Measurements from ENCODE around the gene PTGS2. TPM values are rescaled to one million over a fixed set of nuclear protein-coding genes. Genes with fewer than 3 reads are reported as not detected.
"Not testable (repeated sequence)": the region's sequence is repeated elsewhere in the genome, so short reads cannot be mapped to it uniquely, and the experiment has no call there.

PTGS2 gene
- total RNA-seq, 1 experiment from 2014 or later, result 0.20 TPM

DNA sequence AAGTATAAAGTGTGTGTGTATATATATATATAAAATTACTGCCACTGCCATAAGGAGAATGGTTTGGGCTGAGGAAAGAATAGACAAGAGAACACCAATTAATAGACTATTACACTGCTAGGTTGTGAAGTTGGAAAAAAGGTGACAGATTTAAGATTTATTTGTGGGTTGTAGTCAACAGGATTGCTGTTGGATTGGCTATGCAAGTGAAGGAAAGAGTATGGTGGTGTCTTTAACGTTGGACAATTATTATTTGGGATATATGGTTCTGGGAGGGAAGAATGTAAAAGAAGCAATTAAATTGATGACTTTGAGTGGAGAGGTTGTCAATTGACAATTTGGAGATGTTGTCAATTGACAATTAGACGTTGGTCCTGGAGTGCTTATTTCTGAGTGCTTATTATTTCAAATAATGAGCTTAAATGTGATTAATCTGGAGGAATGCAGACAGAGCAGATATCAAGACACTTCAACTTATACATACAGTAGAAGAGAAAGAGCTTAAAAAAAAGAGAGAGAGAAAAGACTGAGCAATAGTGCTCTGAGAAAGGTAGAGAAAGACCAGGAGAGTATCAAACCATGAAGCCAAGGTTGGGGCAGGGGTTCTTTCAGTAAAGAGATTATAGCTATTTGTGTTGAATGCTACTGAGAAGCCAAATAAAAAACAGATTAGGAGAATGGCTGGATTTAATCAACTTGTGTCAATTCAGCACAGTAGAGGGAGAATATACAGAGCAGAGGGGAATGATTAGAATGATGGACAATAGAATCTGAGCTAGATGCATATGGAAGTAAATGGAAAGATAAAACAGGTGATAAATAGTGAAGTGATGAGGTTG is 9.7 kb downstream of the PTGS2 start (continued):
- TF ChIP-seq RELA (CRISPR knock-in tag; IDR thresholded peaks at IDR 0.05; ENCODE audit: borderline replicate concordance) (no peak), ZNF416 (CRISPR knock-in tag; IDR thresholded peaks at IDR 0.05) (no peak), GABPB1 (CRISPR knock-in tag; IDR thresholded peaks at IDR 0.05) (no peak), SMAD4 (CRISPR knock-in tag; IDR thresholded peaks at IDR 0.05) (no peak), TEAD4 (CRISPR knock-in tag; IDR thresholded peaks at IDR 0.05) (no peak), GRHL2 (CRISPR knock-in tag; IDR thresholded peaks at IDR 0.05; ENCODE audit: insufficient replicate concordance, severe bottlenecking) (no peak), ZNF219 (CRISPR knock-in tag; IDR thresholded peaks at IDR 0.05; ENCODE audit: borderline replicate concordance) (no peak)
- TF ChIP-seq, protein P1, sequence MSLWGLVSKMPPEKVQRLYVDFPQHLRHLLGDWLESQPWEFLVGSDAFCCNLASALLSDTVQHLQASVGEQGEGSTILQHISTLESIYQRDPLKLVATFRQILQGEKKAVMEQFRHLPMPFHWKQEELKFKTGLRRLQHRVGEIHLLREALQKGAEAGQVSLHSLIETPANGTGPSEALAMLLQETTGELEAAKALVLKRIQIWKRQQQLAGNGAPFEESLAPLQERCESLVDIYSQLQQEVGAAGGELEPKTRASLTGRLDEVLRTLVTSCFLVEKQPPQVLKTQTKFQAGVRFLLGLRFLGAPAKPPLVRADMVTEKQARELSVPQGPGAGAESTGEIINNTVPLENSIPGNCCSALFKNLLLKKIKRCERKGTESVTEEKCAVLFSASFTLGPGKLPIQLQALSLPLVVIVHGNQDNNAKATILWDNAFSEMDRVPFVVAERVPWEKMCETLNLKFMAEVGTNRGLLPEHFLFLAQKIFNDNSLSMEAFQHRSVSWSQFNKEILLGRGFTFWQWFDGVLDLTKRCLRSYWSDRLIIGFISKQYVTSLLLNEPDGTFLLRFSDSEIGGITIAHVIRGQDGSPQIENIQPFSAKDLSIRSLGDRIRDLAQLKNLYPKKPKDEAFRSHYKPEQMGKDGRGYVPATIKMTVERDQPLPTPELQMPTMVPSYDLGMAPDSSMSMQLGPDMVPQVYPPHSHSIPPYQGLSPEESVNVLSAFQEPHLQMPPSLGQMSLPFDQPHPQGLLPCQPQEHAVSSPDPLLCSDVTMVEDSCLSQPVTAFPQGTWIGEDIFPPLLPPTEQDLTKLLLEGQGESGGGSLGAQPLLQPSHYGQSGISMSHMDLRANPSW (CRISPR knock-in tag; conservative IDR thresholded peaks at IDR 0.05; ENCODE audit: low read depth), result no peak

DNA sequence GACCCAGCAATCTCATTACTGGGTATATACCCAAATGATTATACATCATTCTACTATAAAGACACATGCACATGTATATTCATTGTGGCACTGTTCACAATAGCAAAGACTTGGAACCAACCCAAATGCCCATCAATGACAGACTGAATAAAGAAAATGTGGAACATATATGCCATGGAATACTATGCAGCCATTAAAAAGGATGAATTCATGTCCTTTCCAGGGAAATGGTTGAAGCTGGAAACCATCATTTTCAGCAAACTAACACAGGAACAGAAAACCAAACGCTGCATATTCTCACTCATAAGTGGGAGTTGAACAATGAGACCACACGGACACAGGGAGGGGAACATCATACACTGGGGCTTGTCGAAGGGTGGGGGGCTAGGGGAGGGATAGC is 10.4 kb downstream of the PTGS2 start:
- H3K4me1 Mint-ChIP-seq; POLR2A ChIA-PET; H3K27me3 Mint-ChIP-seq (ENCODE audit: low read depth); CTCF ChIA-PET; H3K27ac Mint-ChIP-seq; ATAC-seq; H3K9me3 Mint-ChIP-seq; DNase-seq (ENCODE audit: low spot score); H3K4me3 Mint-ChIP-seq; H3K36me3 Mint-ChIP-seq: not testable (repeated sequence)

DNA sequence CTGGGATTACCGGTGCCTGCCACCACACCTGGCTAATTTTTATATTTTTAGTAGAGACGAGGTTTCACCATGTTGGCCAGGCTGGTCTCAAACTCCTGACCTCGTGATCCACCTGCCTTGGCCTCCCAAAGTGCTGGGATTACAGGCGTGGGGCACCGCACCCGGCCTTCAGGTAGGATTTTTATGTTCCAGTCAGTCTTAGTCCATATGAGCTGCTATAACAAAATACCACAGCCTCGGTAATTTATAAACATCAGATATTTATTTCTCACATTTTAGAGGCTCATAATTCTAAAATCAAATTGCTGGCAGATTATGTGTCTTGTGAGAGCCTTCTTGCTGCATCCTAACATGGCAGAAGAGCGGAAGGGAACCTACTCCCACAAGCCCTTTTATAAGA is 16.0 kb downstream of the PTGS2 start:
- ATAC-seq; POLR2A ChIA-PET; H3K27ac Mint-ChIP-seq; DNase-seq (ENCODE audit: low spot score); H3K4me3 Mint-ChIP-seq; H3K27me3 Mint-ChIP-seq (ENCODE audit: low read depth); H3K36me3 Mint-ChIP-seq; CTCF ChIA-PET: not testable (repeated sequence)
- Mint-ChIP-seq H3K9me3 (peaks cover 15% of the 10 kb centered on the region), H3K4me1 (peaks cover 12% of the 10 kb centered on the region)

DNA sequence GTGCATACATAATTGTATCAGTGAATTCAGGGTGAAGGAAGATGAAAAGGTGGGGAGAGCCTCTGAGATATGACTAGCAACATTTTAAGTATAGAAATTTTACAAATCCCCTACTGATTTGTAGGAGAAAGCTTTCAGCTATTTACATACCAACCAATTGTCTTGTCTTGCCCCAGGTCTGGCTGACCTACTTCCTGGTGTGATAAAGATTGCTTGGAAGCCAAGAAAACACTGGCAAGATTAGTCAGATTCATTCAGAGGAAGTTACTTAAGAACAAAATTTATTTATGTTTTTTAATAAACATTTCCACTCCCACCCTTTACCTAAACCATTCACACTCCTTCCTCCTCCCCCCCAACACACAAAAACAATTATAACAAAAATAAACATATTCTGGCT is 17.5 kb downstream of the PTGS2 start:
- H3K27ac Mint-ChIP-seq, result 0 out of 2 replicates have a peak overlapping the region, but pooled peaks have one; percentile 29
- CTCF ChIA-PET, result no interaction called here
- H3K27me3 Mint-ChIP-seq (ENCODE audit: low read depth), result no peaks in the 10 kb centered on the region

More for the DNA sequence above, 17.5 kb downstream of the PTGS2 start:
- Mint-ChIP-seq H3K9me3 (peaks cover 11% of the 10 kb centered on the region), H3K4me1 (peaks cover 12% of the 10 kb centered on the region), H3K4me3 (no peak overlapping the region), H3K36me3 (peaks cover 4% of the 10 kb centered on the region)
- POLR2A ChIA-PET, result no interaction called here
- TF ChIP-seq, protein P2, sequence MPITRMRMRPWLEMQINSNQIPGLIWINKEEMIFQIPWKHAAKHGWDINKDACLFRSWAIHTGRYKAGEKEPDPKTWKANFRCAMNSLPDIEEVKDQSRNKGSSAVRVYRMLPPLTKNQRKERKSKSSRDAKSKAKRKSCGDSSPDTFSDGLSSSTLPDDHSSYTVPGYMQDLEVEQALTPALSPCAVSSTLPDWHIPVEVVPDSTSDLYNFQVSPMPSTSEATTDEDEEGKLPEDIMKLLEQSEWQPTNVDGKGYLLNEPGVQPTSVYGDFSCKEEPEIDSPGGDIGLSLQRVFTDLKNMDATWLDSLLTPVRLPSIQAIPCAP (CRISPR knock-in tag; IDR thresholded peaks at IDR 0.05), result no peak
- no peak for TF ChIP-seq FOXJ3 (CRISPR knock-in tag; IDR thresholded peaks at IDR 0.05; ENCODE audit: borderline replicate concordance)
- TF ChIP-seq, protein P3, sequence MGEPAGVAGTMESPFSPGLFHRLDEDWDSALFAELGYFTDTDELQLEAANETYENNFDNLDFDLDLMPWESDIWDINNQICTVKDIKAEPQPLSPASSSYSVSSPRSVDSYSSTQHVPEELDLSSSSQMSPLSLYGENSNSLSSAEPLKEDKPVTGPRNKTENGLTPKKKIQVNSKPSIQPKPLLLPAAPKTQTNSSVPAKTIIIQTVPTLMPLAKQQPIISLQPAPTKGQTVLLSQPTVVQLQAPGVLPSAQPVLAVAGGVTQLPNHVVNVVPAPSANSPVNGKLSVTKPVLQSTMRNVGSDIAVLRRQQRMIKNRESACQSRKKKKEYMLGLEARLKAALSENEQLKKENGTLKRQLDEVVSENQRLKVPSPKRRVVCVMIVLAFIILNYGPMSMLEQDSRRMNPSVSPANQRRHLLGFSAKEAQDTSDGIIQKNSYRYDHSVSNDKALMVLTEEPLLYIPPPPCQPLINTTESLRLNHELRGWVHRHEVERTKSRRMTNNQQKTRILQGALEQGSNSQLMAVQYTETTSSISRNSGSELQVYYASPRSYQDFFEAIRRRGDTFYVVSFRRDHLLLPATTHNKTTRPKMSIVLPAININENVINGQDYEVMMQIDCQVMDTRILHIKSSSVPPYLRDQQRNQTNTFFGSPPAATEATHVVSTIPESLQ (CRISPR knock-in tag; IDR thresholded peaks at IDR 0.05), result no peak
- no peak for TF ChIP-seq TEAD4 (CRISPR knock-in tag; IDR thresholded peaks at IDR 0.05)
- TF ChIP-seq, protein P4, sequence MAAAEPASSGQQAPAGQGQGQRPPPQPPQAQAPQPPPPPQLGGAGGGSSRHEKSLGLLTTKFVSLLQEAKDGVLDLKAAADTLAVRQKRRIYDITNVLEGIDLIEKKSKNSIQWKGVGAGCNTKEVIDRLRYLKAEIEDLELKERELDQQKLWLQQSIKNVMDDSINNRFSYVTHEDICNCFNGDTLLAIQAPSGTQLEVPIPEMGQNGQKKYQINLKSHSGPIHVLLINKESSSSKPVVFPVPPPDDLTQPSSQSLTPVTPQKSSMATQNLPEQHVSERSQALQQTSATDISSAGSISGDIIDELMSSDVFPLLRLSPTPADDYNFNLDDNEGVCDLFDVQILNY (CRISPR knock-in tag; IDR thresholded peaks at IDR 0.05), result no peak
- DNase-seq (ENCODE audit: low spot score), result no peak
- ATAC-seq, result peak; percentile 39

Data from WTC11 (cell line).